HG03060 (cell line): Measurements from ENCODE around the gene RNF208.

Experiments
- ATAC-seq: cut with Tn5 transposase; IDR thresholded peaks from one replicate; pipeline ENCODE4 v1.9.1; 2021; ENCODE audit warnings: low read depth, moderate number of reproducible peaks; ENCODE audit not compliant: unreplicated experiment

The RNF208 gene

DNA sequence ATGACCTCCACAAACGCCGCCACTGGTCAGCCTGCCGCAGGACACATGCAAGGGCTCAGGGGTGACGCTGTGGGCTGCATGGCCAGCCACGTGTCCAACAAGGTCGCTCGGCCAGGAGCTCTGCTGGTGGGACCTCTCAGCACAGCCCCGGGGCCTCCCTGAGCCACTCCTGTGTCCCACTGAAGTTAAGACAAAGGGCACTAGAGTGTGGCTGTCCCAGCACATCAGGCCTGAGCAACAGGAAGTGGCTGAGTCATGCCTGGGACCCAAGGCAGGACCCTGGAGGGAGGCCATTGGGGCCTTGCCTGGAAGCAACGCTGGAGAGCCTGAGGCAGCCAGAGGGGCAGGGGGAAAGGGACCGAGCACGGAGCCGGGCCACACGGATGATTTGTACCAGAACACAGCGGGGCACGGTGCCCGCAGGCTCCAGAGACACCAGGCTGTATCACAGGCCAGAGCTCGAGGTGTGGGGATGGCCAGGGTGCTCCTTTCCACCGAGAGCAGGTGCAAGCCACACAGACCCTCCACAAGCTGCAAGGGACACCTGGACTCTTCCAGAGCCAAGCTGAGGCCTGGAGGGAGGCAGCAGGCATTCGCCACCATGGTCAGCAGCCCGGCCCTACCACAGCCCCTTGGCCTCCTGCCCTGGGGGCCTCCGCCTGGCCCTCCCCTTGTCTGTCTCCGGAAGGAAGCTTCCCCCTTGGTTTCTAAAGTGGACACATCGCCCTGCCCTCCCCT is 43.7 kb downstream of the RNF208 start:
- ATAC-seq, result no peak

DNA sequence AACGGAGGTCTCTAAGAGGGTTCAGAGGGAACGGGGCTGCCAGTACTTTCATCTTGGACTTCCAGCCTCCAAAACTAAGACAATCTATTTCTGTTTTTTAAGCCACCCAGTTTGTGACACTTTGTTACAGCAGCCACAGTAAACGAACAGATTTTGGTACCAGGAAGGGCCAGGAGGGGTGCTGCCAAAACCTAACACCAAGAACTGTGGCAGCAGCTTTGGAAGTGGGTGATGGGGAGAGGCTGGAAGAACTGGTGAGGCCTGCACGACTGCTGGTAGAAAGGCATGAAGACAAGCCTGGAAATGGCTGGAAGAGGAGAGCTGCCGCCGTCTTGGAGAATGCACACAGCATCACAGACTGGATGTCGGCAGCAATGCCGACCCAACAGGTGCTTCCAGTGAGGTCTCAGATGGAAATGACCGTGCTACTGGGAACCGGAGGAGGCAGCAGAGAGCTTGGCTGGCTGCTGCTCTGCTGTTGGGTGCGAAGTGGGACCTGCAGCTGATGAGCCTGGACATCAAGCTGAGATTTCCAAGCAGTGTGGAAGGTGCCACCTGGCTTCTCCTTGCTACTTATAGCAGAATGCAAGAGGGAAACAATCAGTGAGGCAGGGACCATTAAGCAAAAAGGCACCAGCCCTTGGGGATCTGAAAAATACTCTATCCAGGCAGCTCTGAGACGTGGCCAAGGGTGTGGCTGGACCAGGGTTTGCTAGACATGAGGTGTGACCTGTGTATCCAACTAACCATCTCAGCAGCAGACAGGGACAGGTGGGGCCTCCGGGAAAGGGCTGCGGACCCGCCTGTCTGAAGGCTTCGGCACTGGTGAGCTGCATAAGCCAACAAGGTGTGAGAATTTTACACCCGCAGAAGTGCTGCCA is 45.5 kb downstream of the RNF208 start:
- no peak for ATAC-seq

DNA sequence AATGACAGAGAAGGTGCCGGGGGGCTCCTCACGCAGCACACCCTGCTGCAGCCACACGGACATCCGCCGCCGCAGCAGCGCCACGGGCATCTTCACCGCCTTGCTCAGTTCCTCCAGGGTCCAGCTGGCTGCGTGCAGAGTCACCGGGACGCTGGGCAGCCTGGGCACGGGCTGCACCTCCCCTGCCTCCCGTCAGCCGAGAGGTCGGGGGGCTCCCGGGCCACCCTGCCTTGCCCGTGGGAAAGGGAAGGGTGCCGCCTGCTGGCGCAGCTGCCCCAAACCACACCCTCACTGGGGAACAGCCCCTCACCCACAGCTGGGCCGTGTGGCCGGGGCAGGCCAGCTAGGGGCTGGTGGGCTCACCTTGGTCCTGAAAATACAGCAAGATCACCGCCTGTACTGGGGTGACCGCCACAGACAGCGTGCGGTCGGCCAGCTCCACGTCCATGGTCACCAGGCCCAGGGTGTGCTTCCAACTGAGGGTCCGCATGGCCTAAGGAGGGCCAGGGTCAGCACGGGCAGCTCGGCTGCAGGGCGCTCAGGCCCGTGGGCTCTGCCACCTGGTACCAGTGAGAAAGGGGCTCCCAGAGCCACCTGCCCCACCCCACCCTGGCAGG is 46.6 kb downstream of the RNF208 start:
- no peak for ATAC-seq

DNA sequence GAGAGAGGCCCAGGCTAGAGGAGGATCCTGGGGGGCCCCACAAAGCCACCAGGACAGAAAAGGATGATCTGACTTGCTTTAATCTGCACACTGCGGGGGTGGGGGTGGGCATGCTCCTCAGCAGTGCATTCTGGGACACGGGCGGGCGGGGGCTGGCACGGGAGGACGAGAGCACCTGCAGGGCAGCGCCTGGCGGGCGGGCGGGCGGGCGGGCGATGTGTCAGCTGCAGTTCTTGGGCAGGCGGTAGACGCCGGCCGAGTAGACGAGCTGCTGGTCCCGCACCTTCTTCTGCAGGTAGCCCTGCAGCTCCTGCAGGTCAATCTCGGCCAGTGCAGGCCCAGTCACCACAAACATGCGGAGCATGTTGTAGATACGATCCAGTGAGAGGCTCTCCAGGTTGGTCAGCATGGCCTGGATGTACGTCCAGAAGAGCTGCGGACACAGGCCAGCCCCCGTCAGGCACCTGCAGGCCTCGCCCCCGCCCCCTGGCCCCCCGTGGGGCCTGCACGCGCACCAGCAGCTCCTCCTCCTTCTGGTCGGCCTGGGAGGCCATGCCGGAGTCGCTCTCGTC is 47.2 kb downstream of the RNF208 start:
- no peak for ATAC-seq

DNA sequence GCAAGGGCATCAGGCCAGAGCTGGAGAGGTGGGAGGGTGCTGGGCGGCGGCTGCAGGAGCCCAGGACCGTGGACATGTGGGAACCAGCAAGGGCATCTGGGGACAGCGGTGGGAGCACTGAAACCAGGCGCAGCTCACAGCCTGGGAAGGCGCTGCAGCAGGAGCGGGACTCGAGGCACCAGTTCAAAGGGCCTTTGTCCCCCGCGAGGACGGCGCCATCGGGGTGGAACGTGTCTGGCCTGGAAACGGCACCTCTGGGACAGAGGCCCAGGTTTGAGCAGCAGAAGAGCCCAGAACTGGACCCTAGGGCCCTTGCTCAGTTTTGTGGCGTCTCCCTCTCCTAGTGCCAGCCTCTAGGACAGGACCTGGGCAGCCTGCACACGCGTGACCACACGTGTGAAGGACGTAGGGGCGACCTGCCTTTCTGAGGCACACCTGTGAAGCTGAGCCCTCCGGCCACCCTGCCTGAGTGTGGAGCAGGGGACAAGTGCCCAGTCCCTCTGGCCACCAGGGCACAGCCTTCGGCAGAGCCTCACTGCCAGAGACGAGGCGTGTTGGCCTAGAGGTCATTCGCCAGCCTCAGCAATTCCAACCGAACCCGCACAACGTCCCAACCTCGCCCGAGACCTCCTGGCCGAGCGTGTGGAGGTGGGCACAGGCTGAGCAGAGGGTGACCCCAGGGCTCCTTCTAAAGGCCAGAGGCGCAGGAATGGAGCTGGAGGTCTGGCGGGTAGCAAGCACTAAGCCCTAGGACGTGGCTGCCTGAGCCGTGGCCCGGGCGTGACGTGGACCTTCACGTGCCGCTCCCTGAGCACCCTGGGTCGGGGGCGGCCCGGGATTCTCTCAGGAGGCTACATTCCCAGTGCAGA is 48.0 kb downstream of the RNF208 start:
- ATAC-seq, result no peak

DNA sequence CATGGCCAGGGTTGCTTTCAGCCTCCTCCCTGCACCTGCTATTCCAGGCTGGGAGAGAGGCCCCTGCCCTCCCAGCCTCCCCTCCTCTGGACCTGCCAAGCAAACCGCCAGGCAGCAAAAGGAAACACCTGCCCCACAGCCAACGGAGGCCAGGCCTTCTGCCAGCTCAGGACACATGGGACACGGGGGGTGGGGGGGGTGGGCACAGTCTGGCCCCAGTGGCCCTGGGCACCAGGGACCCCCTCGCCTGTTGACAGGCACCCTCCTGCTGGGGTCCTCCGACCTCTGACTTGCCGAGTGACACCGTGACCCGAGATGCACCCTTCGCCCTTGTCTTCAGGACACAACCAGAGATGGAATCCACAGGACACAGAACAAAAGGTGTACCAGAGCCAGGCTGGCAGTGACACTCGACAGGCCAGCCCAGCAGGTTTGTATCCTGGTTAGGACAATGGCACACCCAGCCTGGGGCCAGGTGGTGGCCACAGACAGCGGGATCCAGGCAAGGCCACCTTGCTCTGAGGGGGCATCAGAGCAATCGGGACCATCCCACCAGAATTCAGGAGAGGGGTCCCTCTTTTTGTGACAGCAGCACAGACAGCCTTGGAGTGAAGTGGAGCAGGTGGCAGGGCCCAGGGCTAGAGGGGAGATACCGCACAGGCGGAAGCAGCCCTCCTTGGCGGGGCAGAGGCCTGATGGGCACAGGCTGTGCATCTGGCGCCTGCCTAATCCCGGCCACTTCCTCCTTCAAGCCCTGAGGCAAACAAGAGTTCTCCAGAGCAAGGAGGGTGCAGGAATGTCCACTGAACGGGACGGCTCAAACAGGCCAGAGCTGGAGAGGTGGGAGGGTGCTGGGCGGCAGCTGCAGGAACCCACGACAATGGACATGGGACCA is 48.9 kb downstream of the RNF208 start:
- ATAC-seq, result no peak

DNA sequence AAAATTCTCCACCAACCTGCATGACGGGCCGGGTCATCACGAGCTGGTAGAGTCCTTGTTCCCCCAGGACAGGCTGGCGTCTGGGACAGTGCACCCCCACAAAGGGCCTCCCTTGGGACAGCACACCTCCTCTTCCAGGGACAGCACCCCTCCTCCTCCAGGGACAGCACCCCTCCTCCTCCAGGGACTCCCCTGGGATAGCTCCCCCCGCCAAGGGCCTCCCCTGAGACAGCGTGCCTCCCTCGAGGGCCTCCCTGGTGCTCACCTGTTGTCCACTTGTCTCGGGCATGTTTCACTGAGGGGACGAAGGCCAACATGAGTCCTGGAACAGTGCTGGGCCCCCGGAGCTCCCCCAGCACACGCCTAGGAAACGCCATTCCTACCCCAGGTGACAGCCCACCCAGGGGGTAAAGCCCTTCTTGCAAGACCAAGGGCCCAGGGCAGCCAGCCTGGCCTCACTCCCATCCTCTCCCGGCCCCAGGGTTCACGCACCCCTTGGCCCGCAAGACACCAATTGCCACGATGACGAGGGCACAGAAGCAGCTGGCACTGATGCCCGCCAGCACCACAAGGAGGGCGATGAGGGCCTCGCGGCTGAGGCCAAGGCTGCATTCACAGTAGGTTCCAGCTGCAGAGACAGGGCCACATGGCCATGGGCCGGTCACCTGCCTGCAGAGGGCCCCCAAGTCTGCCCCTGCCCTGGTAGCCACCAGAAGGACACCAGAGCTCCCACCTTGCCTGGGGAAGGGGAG is 50.7 kb downstream of the RNF208 start:
- ATAC-seq, result no peak

DNA sequence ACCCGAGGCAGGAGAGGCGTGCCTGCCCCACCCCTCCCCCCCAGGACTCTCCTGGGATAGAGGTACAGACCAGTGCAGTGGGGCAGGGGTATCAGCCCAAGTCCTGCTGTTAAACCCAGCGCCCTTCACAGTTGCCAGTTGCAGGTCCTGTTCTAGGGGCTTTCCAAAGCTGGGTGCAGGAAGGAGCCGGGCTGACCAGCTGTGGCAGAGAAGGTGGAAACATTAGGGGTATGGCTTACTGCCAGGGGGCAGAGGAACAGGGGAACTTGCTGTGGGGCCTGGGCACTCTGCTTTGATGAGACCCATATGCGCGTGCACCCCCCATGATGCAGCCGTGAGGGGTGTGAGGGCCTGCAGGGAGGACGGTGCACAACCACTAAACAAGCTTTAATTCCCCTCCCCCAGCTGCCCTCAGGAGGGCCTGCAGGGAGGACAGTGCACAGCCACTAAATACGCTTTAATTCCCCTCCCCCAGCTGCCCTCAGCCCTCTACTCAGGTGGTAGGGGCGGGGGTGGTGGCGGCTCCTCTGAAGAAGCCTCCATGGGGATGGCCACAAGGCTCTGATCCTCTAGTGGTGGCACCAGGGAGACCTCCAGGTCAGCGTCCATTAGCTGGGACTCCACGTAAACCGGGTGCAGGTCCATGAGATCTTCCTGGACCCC is 51.4 kb downstream of the RNF208 start:
- ATAC-seq, result no peak
